Heart left ventricle (tissue), 16 donors: ENCODE measurements around the gene TMEFF2. TPM values are rescaled to one million over a fixed set of nuclear protein-coding genes. Genes with fewer than 3 reads are reported as not detected.

Source experiments
- ATAC-seq, 4 donors: fragments of 200-7000 bp; cut with Tn5 transposase; one replicate each; pipeline ENCODE4 v1.9.1; 2020 to 2022; ENCODE audit warnings: moderate library complexity in 4 of 4, mild to moderate bottlenecking in 3 of 4, moderate number of reproducible peaks in 1 of 4
- DNase-seq, 5 donors: peaks; one replicate each; pipeline ENCODE4 v3.0.0-alpha.2; 2020
- H3K27ac ChIP-seq, 12 donors: fragments of 200-600 bp; sonication (generic) in 4 of 12; one replicate each; pipeline versions ENCODE4 v1.5.0 to v1.8.0; 2016 to 2022; ENCODE audit warnings: mild to moderate bottlenecking in 2 of 12
- H3K27me3 ChIP-seq, 9 donors: fragments of 200-600 bp; sonication (generic) in 2 of 9; one replicate each; pipeline versions ENCODE4 v1.5.1 to v1.8.0; 2016 to 2022; ENCODE audit warnings: mild to moderate bottlenecking in 3 of 9
- H3K36me3 ChIP-seq, 9 donors: fragments of 200-600 bp; sonication (generic) in 2 of 9; one replicate each; pipeline versions ENCODE4 v1.5.0 to v1.8.0; 2018 to 2022; ENCODE audit warnings: mild to moderate bottlenecking in 2 of 9
- H3K4me1 ChIP-seq, 12 donors: fragments of 200-600 bp; sonication (generic) in 4 of 12; one replicate each; pipeline versions ENCODE4 v1.5.0 to v1.8.0; 2016 to 2022; ENCODE audit warnings: mild to moderate bottlenecking in 3 of 12
- H3K4me3 ChIP-seq, 12 donors: fragments of 200-600 bp; sonication (generic) in 4 of 12; one replicate each; pipeline versions ENCODE4 v1.5.0 to v1.8.0; 2017 to 2022; ENCODE audit warnings: mild to moderate bottlenecking in 9 of 12, moderate library complexity in 4 of 12
- H3K9me3 ChIP-seq, 12 donors: fragments of 200-600 bp; sonication (generic) in 4 of 12; one replicate each; pipeline versions ENCODE4 v1.5.0 to v1.8.0; 2016 to 2022; ENCODE audit warnings: mild to moderate bottlenecking in 1 of 12
- POLR2A ChIP-seq, 2 donors: fragments of 450-650 bp; IDR thresholded peaks; one replicate each; pipeline ENCODE4 v1.6.1; 2017; ENCODE audit warnings: antibody characterized with exemption in 2 of 2, mild to moderate bottlenecking in 2 of 2, moderate library complexity in 2 of 2
- WGBS, 4 donors: extraction: QIAGEN DNeasy Blood & Tissue Kit in 2 of 4; methylation state at CpG; one replicate each; pipeline versions ENCODE4 v1.1.5 to v1.1.7; 2013 to 2018; 5-methylcytosine and 5-hydroxymethylcytosine counted together
- intact Hi-C, 10 donors: fragments of 100-400 bp; cut with DNase I; formaldehyde crosslinking; loops; one replicate each; pipeline versions ENCODE4 v1.11.1 to v1.14.2; 2022
- polyA plus RNA-seq, 2 donors: library from polyadenylated mRNA; stranded (reverse); fragments of 200-250 nt; gene quantifications; one replicate each; pipeline ENCODE4 v1.2.3, GENCODE V29; 2013
- total RNA-seq, 9 donors: library from RNA; depleted of rRNA in 2 of 9; stranded (reverse); fragments of >200 nt in 2 of 9; fragmentation: NEBNext Ultra II Directional in 3 of 9; extraction: Animal tissue kit (Norgen Biotek cat#: 25700) in 3 of 9; gene quantifications; one replicate each; pipeline versions ENCODE4 v1.1.0 to v1.2.4, GENCODE V29; 2016 to 2023
- TF ChIP-seq, protein P1 (sequence below), 12 donors: fragments of 200-600 bp; sonication (generic) in 4 of 12; IDR thresholded peaks; one replicate each; pipeline versions ENCODE4 v1.5.0 to v1.8.0; 2018 to 2022; ENCODE audit warnings: antibody characterized with exemption in 12 of 12, mild to moderate bottlenecking in 5 of 12
- donor health status: ischemic (EF 13 %, LVEDD 7.1; RV severe dilation, severe dysfunction).
- donor health status: healthy with polysubstance abuse.
- donor health status: DM: no; HTN: yes; CAD: no.
- donor health status: DM: no; HTN: no; CAD: no.
- donor health status: ischemic (EF 25% LVEDD 6.9; RV normal size, moderate dysfunction).
- donor health status: ischemic (EF 25% LVEDD 5.7; RV mildly dilated, moderate dysfunction).
- donor health status: healthy.
- donor health status: DM: yes; HTN: yes; CAD: no.
- donor health status: ischemic (EF 35%, LVEDD 5.7; RV mildly dilated, moderate dysfunction).
- donor health status: nonischemic (EF 11% LVEDD 7.7; RV severe dilation, severe dysfunction).
- donor health status: DM: yes; HTN: yes; CAD: no.
- donor health status: PGD.
- donor health status: ischemic (EF 29% LVEDD 5.4; RV normal size, mild dysfunction).
- donor health status: nonischemic (EF 23%, LVEDD 6.1; RV moderate dilation, normal function).

Gene TMEFF2
- total and polyA plus RNA-seq, 11 donors = 0.08 to 0.44 (median 0.23) TPM; not detected in 7

DNA sequence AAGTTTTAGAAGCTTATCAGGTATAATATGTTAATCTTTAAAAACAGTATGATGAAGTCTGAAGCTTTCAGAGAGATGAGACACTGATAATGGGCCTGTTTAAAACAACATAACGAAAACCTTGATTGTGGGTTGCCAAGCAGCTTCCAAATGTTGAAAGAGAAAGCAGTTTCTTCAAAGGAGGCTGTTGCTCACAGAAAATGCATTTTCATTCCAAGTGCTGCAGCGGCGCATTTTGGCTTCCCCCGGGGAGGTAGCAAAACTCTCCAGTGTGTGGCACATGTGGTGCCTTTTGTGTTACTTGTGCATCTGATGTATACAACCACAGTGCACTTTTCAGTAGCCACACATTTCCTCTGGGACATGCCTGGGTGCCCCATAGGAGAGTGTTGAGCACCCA is 66.1 kb downstream of the TMEFF2 start:
- no peak for ATAC-seq
- DNase-seq = no peak
- TF ChIP-seq POLR2A (IDR thresholded peaks at IDR 0.05) = no peak
- TF ChIP-seq, protein P1, sequence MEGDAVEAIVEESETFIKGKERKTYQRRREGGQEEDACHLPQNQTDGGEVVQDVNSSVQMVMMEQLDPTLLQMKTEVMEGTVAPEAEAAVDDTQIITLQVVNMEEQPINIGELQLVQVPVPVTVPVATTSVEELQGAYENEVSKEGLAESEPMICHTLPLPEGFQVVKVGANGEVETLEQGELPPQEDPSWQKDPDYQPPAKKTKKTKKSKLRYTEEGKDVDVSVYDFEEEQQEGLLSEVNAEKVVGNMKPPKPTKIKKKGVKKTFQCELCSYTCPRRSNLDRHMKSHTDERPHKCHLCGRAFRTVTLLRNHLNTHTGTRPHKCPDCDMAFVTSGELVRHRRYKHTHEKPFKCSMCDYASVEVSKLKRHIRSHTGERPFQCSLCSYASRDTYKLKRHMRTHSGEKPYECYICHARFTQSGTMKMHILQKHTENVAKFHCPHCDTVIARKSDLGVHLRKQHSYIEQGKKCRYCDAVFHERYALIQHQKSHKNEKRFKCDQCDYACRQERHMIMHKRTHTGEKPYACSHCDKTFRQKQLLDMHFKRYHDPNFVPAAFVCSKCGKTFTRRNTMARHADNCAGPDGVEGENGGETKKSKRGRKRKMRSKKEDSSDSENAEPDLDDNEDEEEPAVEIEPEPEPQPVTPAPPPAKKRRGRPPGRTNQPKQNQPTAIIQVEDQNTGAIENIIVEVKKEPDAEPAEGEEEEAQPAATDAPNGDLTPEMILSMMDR (IDR thresholded peaks at IDR 0.05) = no peak
- no peaks in the 10 kb centered on the region for H3K27me3 ChIP-seq
- intact Hi-C loops = no loop called here
- no peaks in the 10 kb centered on the region for H3K36me3 ChIP-seq
- WGBS, 4 donors = 55 to 79% (median 65%) methylated on average over 4 of the region's 4 CpGs
- no peaks in the 10 kb centered on the region for H3K9me3 ChIP-seq
- H3K4me1 ChIP-seq = peaks cover 0 to 8% (median 0%) of the 10 kb centered on the region in 12 donors
- no peak overlapping the region for H3K4me3 ChIP-seq
- H3K27ac ChIP-seq = no peak overlapping the region

DNA sequence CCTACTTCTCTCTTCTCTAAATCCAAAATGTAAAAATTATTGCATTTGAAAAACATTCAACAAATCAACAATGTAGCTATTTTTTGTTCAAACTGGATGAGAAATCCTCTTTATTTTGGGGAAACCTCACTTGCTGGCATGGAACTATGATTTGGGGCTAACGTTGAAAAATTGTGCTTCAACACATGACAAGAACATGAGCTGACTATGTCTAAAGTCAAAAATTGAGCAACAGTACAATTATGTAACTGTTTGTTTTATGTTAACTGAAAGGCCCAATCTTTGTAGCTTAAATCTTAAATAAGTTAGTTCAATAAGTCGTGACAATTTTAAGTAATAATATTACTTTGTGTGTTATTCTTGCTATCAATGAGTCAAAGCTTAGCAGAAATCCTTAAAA is 67.3 kb downstream of the TMEFF2 start:
- H3K27me3 ChIP-seq = no peaks in the 10 kb centered on the region

DNA sequence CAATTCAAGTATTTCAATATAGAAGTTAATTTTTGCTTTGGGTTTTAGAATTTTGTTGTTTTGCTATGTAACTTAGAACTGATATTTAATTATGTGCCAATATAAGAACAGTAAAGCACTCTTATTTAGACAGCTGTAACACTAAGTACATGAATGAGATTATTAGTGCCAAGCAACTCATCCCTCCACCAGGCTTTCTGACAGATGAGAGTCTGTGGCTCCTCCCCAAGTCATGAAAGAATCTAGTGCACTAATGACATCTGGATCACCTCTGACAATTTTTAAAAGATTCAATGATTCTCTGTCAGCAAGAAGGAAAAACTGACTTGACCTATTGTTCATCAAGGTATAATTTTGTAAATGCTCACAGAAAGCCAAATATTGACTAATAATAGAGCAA is 67.8 kb downstream of the TMEFF2 start:
- intact Hi-C loops = no loop called here
- Histone ChIP-seq H3K27me3 (no peaks in the 10 kb centered on the region), H3K27ac (peak overlapping the region in 2 of 12 donors; percentile 13 to 17), H3K9me3 (no peaks in the 10 kb centered on the region), H3K4me1 (peaks cover 0 to 17% (median 0%) of the 10 kb centered on the region in 12 donors), H3K36me3 (no peaks in the 10 kb centered on the region), H3K4me3 (no peak overlapping the region)
- ATAC-seq (no peak), DNase-seq (no peak)
- TF ChIP-seq, protein P1 (IDR thresholded peaks at IDR 0.05) = no peak
- no peak for TF ChIP-seq POLR2A (IDR thresholded peaks at IDR 0.05)

More for the DNA sequence above, 67.3 kb downstream of the TMEFF2 start:
- H3K4me3 ChIP-seq = no peak overlapping the region
- no peak for TF ChIP-seq POLR2A (IDR thresholded peaks at IDR 0.05)
- TF ChIP-seq, protein P1 (IDR thresholded peaks at IDR 0.05) = no peak
- peak overlapping the region in 2 of 12 donors; percentile 13 to 17 for H3K27ac ChIP-seq
- peaks cover 0 to 12% (median 0%) of the 10 kb centered on the region in 12 donors for H3K4me1 ChIP-seq
- no peaks in the 10 kb centered on the region for H3K36me3 ChIP-seq
- intact Hi-C loops = no loop called here
- WGBS, 4 donors = 73 to 77% (median 76%) methylated on average over 2 of the region's 2 CpGs
- no peak for DNase-seq
- no peak for ATAC-seq
- H3K9me3 ChIP-seq = no peaks in the 10 kb centered on the region

DNA sequence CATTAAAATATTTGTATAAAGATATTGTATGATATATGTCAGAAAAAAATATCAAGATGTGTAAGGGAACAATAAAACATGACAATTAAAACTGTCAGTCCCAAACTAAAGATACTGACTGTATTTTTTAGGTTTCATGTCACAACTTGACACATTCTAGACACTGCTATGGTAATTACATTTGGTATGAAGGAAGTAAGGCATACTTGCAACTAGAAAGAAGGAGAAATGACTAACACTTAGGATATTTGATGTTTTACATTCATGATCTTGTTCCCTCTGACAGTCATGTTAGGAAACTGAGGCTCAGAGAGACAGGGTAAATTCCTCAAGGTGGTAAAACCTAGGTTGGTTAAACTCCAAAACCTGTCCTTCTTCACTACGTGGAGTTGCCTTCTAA is 68.3 kb downstream of the TMEFF2 start:
- ATAC-seq (no peak), DNase-seq (no peak)
- no peaks in the 10 kb centered on the region for H3K9me3 ChIP-seq
- H3K27me3 ChIP-seq = no peaks in the 10 kb centered on the region
- no peak for TF ChIP-seq POLR2A (IDR thresholded peaks at IDR 0.05)
- TF ChIP-seq, protein P1 (IDR thresholded peaks at IDR 0.05) = no peak
- WGBS, 4 donors = 0% methylated on average over 1 of the region's 1 CpG
- intact Hi-C loops = no loop called here
- no peak overlapping the region for H3K4me3 ChIP-seq
- H3K36me3 ChIP-seq = no peaks in the 10 kb centered on the region
- H3K4me1 ChIP-seq = peaks cover 0 to 22% (median 0%) of the 10 kb centered on the region in 12 donors
- H3K27ac ChIP-seq = no peak overlapping the region
